ENCODE data around the gene PCA3.

- TF ChIP-seq CTCF (IDR thresholded peaks at IDR 0.05; ENCODE audit: low read depth, low read length, poor library complexity, severe bottlenecking), result no peak
- no peak for TF ChIP-seq EZH2phosphoT487 (IDR thresholded peaks at IDR 0.05; ENCODE audit: borderline replicate concordance, low read length)
Measured at GRCh38 chr9:76730801-76731200, 33.4 kb upstream of the PCA3 start.

Data from DOHH2 (cell line).